ENCODE data around the gene PSMD14. TPM values are rescaled to one million over a fixed set of nuclear protein-coding genes. Genes with fewer than 3 reads are reported as not detected.

Gene PSMD14
- total RNA-seq, 1 experiment from 2014 or later, result 93.7 TPM

- POLR2A ChIA-PET, result no interaction called here
- in situ Hi-C loops (cut with HindIII; ENCODE audit: low pct_unique_long_range_greater_than_20kb, low sequenced_read_pairs) (no loop called here), intact Hi-C loops (cut with micrococcal nuclease; ENCODE audit: unreplicated experiment) (no loop called here)
- Histone ChIP-seq H3K4me3 (ENCODE audit: low read depth in 2 of 2, low read length in 2 of 2) (no peak overlapping the region), H3K27ac (ENCODE audit: low read length) (no peak overlapping the region), H3K9me3 (ENCODE audit: control insufficient read depth, insufficient read depth, low read depth, low read length) (no peaks in the 10 kb centered on the region), H3K27me3 (ENCODE audit: control insufficient read depth, insufficient read depth, low read length) (peaks cover 2% of the 10 kb centered on the region; the same call in 1 of the 2 replicates), H3K36me3 (ENCODE audit: control insufficient read depth, insufficient read depth, low read length) (no peaks in the 10 kb centered on the region), H3K4me1 (ENCODE audit: control insufficient read depth, insufficient read depth, low read length) (no peaks in the 10 kb centered on the region)
- BruUV-seq (replicated peaks), result no TSS peak
- CTCF ChIA-PET, result no interaction called here
- ATAC-seq (no peak), DNase-seq (ENCODE audit: low read depth, low spot score) (no peak)
- TF ChIP-seq POLR2AphosphoS5 (IDR thresholded peaks at IDR 0.05; ENCODE audit: low read depth, low read length) (no peak), SIN3A (IDR thresholded peaks at IDR 0.05; ENCODE audit: borderline replicate concordance, insufficient read depth, low read depth, low read length) (no peak), CTCF (IDR thresholded peaks at IDR 0.05) (no peak), REST (IDR thresholded peaks at IDR 0.05; ENCODE audit: insufficient read depth in 1 of 2, low read depth in 2 of 2, low read length in 1 of 2) (no peak), TCF7L2 (IDR thresholded peaks at IDR 0.05; ENCODE audit: low read depth, low read length) (no peak)
These were observed 119.7 kb downstream of the PSMD14 start for GRCh38 chr2:161427664-161428587.

- in situ Hi-C loops (cut with HindIII; ENCODE audit: low pct_unique_long_range_greater_than_20kb, low sequenced_read_pairs) (no loop called here), intact Hi-C loops (cut with micrococcal nuclease; ENCODE audit: unreplicated experiment) (no loop called here)
- Histone ChIP-seq H3K27ac (ENCODE audit: low read length) (no peak overlapping the region), H3K27me3 (ENCODE audit: control insufficient read depth, insufficient read depth, low read length) (peaks cover 2% of the 10 kb centered on the region; the same call in 1 of the 2 replicates), H3K9me3 (ENCODE audit: control insufficient read depth, insufficient read depth, low read depth, low read length) (no peaks in the 10 kb centered on the region), H3K4me3 (ENCODE audit: low read depth in 2 of 2, low read length in 2 of 2) (no peak overlapping the region), H3K36me3 (ENCODE audit: control insufficient read depth, insufficient read depth, low read length) (no peaks in the 10 kb centered on the region), H3K4me1 (ENCODE audit: control insufficient read depth, insufficient read depth, low read length) (no peaks in the 10 kb centered on the region)
- CTCF ChIA-PET, result no interaction called here
- DNase-seq (ENCODE audit: low read depth, low spot score) (no peak), ATAC-seq (no peak)
- no TSS peak for BruUV-seq (replicated peaks)
- POLR2A ChIA-PET, result no interaction called here
- TF ChIP-seq REST (IDR thresholded peaks at IDR 0.05; ENCODE audit: insufficient read depth in 1 of 2, low read depth in 2 of 2, low read length in 1 of 2) (no peak), POLR2AphosphoS5 (IDR thresholded peaks at IDR 0.05; ENCODE audit: low read depth, low read length) (no peak), SIN3A (IDR thresholded peaks at IDR 0.05; ENCODE audit: borderline replicate concordance, insufficient read depth, low read depth, low read length) (no peak), TCF7L2 (IDR thresholded peaks at IDR 0.05; ENCODE audit: low read depth, low read length) (no peak), CTCF (IDR thresholded peaks at IDR 0.05) (no peak)
These were observed 122.2 kb downstream of the PSMD14 start for GRCh38 chr2:161430386-161430785.

All from Panc1 (cell line).